Gastroesophageal sphincter (tissue), 4 donors: ENCODE data around the gene HMGCL. TPM values are rescaled to one million over a fixed set of nuclear protein-coding genes. Genes with fewer than 3 reads are reported as not detected.
A peak's percentile ranks its signal among the peaks of the same experiment; 100 is the strongest.
"Not testable (repeated sequence)": the region's sequence is repeated elsewhere in the genome, so short reads cannot be mapped to it uniquely, and the experiment has no call there.

Source experiments
- ATAC-seq: fragments of 150-250 bp; one replicate; pipeline ENCODE4 v1.9.1; 2016; ENCODE audit warnings: mild to moderate bottlenecking, moderate library complexity
- H3K27ac ChIP-seq, 4 donors: fragments of 200-600 bp; sonication (generic) in 3 of 4; 1 replicate in 3 of 4; 2 replicates in 1 of 4; pipeline ENCODE4 v1.5.1; 2016 to 2019
- H3K27me3 ChIP-seq: fragments of 200-600 bp; sonication (generic); one replicate; pipeline ENCODE4 v1.5.1; 2019
- H3K36me3 ChIP-seq, 2 donors: fragments of 200-600 bp; sonication (generic); one replicate each; pipeline ENCODE4 v1.5.1; 2019; ENCODE audit warnings: control low read depth in 1 of 2
- H3K4me1 ChIP-seq, 3 donors: fragments of 200-600 bp; sonication (generic); 1 replicate in 2 of 3; 2 replicates in 1 of 3; pipeline ENCODE4 v1.5.1; 2016 to 2019; ENCODE audit warnings: control low read depth in 2 of 3
- H3K4me3 ChIP-seq, 2 donors: fragments of 200-600 bp; sonication (generic); one replicate each; pipeline ENCODE4 v1.5.1; 2019; ENCODE audit warnings: mild to moderate bottlenecking in 1 of 2, moderate library complexity in 1 of 2
- H3K9me3 ChIP-seq, 3 donors: fragments of 200-600 bp; sonication (generic); one replicate each; pipeline ENCODE4 v1.5.1; 2017 to 2019; ENCODE audit warnings: control low read depth in 2 of 3
- CTCF ChIP-seq, 4 experiments: fragments of 200-600 bp in 2 of 4; fragments of 450-650 bp in 2 of 4; sonication (generic) in 1 of 4; IDR thresholded peaks; one replicate each; pipeline ENCODE4 v1.5.1; 2017 to 2019; ENCODE audit warnings: antibody characterized with exemption in 4 of 4, mild to moderate bottlenecking in 2 of 4, moderate library complexity in 2 of 4
- EP300 ChIP-seq: sonication (generic); formaldehyde crosslinking; IDR thresholded peaks from one replicate; pipeline ENCODE4 v1.6.1; 2017; ENCODE audit warnings: antibody characterized with exemption, mild to moderate bottlenecking
- POLR2A ChIP-seq, 2 donors: fragments of 450-650 bp; IDR thresholded peaks; one replicate each; pipeline ENCODE4 v1.6.1; 2017; ENCODE audit warnings: antibody characterized with exemption in 2 of 2, mild to moderate bottlenecking in 2 of 2, moderate library complexity in 1 of 2
- POLR2AphosphoS5 ChIP-seq: sonication (generic); formaldehyde crosslinking; IDR thresholded peaks from one replicate; pipeline ENCODE4 v1.6.1; 2017; ENCODE audit warnings: antibody characterized with exemption
- WGBS, 2 donors: methylation state at CpG; one replicate each; pipeline ENCODE4 v1.1.5; 2018; ENCODE audit warnings: low coverage in 1 of 2; 5-methylcytosine and 5-hydroxymethylcytosine counted together
- total RNA-seq, 4 donors: library from RNA; depleted of rRNA; stranded (reverse); fragments of >200 nt; gene quantifications; one replicate each; pipeline ENCODE4 v1.1.0, GENCODE V29; 2016

The HMGCL gene
- total RNA-seq, 4 donors from 2014 or later: 24.1 to 61.0 (median 47.2) TPM

DNA sequence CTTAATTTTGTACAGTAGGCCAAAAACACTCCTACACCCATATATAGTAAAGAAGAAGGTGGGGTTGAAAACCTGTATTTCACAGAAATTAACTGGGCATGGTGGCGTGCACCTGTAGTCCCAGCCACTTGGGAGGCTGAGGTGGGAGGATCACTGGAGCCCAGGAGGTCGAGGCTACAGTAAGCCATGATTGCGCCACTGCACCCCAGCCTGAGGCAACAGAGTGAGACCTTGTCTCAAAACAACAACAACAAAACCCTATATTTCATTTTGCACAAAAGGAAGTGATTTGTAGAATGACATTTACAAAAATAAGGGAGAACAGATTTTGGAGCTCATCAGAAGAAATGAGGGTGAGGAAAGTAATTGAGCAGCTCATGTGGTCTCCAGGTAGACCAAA is 36.5 kb downstream of the HMGCL start:
- Histone ChIP-seq H3K27ac (no peak overlapping the region), H3K27me3 (no peaks in the 10 kb centered on the region), H3K4me3 (no peak overlapping the region), H3K4me1 (peaks cover 0 to 32% (median 21%) of the 10 kb centered on the region in 3 donors), H3K36me3 (peaks cover 0 to 60% of the 10 kb centered on the region in 2 donors), H3K9me3 (no peaks in the 10 kb centered on the region)
- 90% methylated on average over 3 of the region's 3 CpGs; no CpG with 5 or more reads in 1 of the 2 donors for WGBS, 2 donors
- no peak for ATAC-seq
- no peak for TF ChIP-seq POLR2AphosphoS5
- TF ChIP-seq POLR2A (IDR thresholded peaks at IDR 0.05): no peak
- TF ChIP-seq CTCF (IDR thresholded peaks at IDR 0.05): no peak
- TF ChIP-seq EP300: no peak

GRCh38 chr1:23787701-23788100 is 37.5 kb downstream of the HMGCL start:
- TF ChIP-seq POLR2A (IDR thresholded peaks at IDR 0.05): no peak
- TF ChIP-seq CTCF (IDR thresholded peaks at IDR 0.05): no peak
- TF ChIP-seq POLR2AphosphoS5: no peak
- TF ChIP-seq EP300: no peak
- WGBS, 2 donors: 71 to 78% methylated on average over 1 to 2 of the region's 3 CpGs
- Histone ChIP-seq H3K27ac (no peak overlapping the region), H3K4me3 (no peak overlapping the region), H3K9me3 (no peaks in the 10 kb centered on the region), H3K36me3 (peaks cover 0 to 61% of the 10 kb centered on the region in 2 donors), H3K4me1 (peaks cover 0 to 22% (median 12%) of the 10 kb centered on the region in 3 donors), H3K27me3 (no peaks in the 10 kb centered on the region)
- no peak for ATAC-seq

DNA sequence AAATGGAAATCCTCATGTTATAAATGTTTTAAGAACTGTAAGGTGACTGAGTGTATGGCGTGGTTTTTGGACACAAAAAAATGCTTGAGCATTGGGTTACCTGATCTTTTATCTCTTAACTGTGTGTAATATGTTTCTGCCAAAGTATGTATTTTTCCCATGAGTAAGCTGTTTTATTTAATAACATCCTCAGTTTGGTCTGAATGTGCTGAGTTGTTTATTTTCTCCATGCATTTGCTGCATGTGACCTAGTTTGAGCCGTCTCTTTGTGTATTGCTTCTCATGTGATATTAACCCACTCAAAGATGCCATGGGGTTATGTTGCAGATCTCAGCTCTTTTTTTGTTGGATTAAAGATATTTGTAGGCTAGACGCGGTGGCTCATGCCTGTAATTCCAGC is 40.4 kb downstream of the HMGCL start:
- Histone ChIP-seq H3K36me3 (peaks cover 0 to 89% of the 10 kb centered on the region in 2 donors), H3K27me3 (no peaks in the 10 kb centered on the region), H3K27ac (no peak overlapping the region), H3K4me3 (no peak overlapping the region), H3K4me1 (peaks cover 0 to 22% (median under 1%) of the 10 kb centered on the region in 3 donors), H3K9me3 (no peaks in the 10 kb centered on the region)
- TF ChIP-seq POLR2A (IDR thresholded peaks at IDR 0.05) (no peak), CTCF (IDR thresholded peaks at IDR 0.05) (no peak), POLR2AphosphoS5 (no peak), EP300 (no peak)
- 40 to 57% methylated on average over 1 to 2 of the region's 4 CpGs for WGBS, 2 donors
- ATAC-seq: no peak

GRCh38 chr1:23783141-23783540 is 42.1 kb downstream of the HMGCL start:
- Histone ChIP-seq H3K36me3 (peaks cover 0 to 83% of the 10 kb centered on the region in 2 donors), H3K4me1 (peaks cover 0 to 34% (median 10%) of the 10 kb centered on the region in 3 donors)
- ATAC-seq, H3K9me3 ChIP-seq, H3K27ac ChIP-seq, H3K27me3 ChIP-seq, H3K4me3 ChIP-seq: not testable (repeated sequence)
- 85 to 86% methylated on average over 11 of the region's 11 CpGs for WGBS, 2 donors

DNA sequence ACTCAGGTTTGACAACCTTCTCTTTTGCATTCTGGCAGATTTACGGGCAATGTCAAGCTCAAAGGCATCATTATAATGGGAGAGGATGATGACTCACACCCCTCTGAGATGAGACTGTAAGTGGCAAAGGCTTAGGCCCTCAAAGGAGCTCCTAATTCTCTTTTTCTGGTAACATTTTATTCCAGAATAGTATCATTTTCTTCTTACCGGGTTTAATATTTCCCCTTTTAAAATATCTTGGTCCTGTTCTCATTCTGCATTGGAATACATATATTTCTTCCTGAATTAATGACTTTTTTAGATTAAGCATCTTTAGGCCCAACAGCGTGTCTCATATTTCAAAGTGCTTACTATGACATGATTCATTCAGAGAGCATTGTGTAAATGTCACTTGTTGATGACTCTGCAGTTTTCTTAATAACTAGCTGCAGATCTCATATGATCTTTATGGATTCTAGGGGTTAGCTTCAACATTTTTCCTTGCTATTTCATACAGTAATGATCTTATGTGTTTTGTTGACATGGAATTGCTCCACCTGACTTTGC is 45.3 kb downstream of the HMGCL start:
- no peak for ATAC-seq
- Histone ChIP-seq H3K36me3 (peaks cover 0 to 50% of the 10 kb centered on the region in 2 donors), H3K9me3 (no peaks in the 10 kb centered on the region), H3K4me3 (peak overlapping the region in 1 of 2 donors; percentile 99), H3K27ac (no peak overlapping the region), H3K27me3 (no peaks in the 10 kb centered on the region), H3K4me1 (peaks cover 0 to 55% (median 15%) of the 10 kb centered on the region in 3 donors)
- TF ChIP-seq POLR2A (IDR thresholded peaks at IDR 0.05) (no peak), EP300 (no peak), CTCF (IDR thresholded peaks at IDR 0.05) (no peak), POLR2AphosphoS5 (no peak)
- WGBS, 2 donors: 47 to 68% methylated on average over 2 to 3 of the region's 3 CpGs
